T-helper 2 cell treated with Interferon-gamma antibody and Interleukin-4, amounts not matched to agents 100 ng/mL and 5 ng/mL, for 36 hours (primary cell): ENCODE measurements around the gene POU6F2. TPM values are rescaled to one million over a fixed set of nuclear protein-coding genes. Genes with fewer than 3 reads are reported as not detected.

Experiments
- intact Hi-C: fragments of 100-400 bp; cut with micrococcal nuclease; formaldehyde crosslinking; loops from one replicate; pipeline ENCODE4 v1.15.1; 2023
- total RNA-seq: library from RNA; stranded (reverse); gene quantifications from 2 replicates; pipeline ENCODE4 v1.2.3, GENCODE V29; 2022

POU6F2 gene
- total RNA-seq, 1 donor from 2014 or later: not detected

DNA sequence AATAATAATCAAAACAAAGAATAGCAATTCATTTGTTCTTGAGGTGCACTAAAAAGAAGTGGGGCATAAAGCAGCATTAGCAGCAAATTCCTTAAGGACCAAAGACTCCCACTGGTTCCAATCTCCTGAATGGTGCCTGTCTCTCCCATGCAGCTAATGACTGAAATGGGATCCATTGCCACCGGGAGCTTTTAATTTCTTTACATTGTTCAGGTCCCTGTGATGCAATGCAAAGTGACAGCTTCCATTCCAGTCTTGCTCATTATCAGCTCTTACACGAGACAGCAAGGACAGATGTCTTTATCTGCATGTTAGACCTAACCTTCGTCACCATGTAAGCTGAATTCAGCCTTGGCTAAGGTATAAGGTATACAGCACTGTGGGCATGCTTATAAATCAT, 148.1 kb downstream of the POU6F2 start:
- intact Hi-C loops: no loop called here

- intact Hi-C loops: no loop called here
Observed at GRCh38 chr7:39127058-39127457, 149.3 kb downstream of the POU6F2 start.

DNA sequence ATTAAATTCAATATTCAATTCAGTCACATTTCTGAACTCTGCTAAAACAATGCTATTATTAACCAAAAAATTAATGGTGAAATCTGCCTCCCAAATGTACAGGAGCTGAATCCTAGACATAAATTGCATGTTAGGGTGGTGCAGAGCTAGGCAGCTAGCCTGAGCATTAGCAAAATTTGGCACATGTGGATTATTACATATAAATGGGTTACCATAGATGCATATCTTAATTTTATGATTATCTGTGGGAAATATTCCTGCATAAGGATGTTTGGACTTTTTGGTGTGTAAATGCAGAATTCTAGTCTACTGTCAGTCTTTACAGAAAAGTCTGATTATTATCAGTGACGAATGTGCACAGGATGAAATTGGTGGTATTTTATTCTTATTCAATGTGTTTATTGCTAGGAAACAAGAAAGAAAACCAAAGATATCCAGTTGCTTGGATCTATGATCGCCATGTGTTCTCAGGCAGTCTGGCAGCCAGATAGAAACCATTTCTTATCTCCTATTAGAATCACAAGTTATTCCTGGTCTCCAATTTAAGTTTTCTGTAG, 150.7 kb downstream of the POU6F2 start:
- intact Hi-C loops: no loop called here

DNA sequence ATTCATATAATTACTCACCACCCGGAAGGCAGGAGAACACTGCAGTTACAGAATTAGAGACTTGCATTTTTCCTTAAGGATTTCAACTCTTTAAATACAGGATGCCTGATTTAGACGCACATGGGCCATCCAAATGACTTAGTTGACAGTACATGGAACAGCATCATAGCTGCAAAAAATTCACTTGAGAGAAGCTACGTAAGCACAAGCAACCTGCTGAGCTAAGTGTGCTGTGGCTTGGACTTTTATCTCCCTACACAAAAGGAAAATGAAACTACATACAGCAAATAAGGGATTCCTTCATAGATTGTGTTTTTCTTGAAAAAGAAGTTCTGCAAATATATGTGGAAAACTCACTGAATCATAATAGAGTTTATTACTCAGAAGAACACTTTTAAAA, 152.6 kb downstream of the POU6F2 start:
- intact Hi-C loops: no loop called here

DNA sequence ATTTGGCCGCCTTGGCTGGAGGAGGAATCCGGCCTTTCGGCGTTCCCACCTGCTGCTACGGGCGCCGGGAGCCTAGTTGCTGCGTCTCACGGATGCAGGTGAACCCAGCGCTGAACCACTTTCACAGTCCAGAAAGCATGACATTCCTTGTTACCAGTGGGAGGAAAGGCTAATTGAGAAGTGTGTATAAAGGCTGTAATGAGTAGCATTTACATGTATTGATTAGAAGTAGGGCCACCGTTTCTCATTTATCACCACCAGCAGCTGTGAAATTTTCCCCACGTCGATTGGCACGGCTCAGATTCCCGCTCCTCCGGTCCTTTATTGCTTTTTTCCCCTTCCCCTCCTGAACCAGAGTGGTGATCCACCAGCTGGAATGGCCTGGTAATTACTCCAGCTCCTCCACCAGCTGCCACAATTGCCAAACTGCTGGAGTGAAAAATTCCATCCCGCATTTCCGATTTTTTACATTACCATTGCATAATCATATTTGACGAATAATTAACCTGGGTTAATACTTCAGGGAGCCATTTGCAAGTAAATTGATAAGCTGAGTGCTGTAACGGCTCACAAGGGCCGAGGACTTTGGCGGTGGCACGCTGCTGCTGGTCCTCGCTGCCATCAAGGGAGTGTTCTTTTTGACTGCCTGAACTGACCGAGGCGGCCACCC, 153.3 kb downstream of the POU6F2 start:
- intact Hi-C loops: no loop called here

DNA sequence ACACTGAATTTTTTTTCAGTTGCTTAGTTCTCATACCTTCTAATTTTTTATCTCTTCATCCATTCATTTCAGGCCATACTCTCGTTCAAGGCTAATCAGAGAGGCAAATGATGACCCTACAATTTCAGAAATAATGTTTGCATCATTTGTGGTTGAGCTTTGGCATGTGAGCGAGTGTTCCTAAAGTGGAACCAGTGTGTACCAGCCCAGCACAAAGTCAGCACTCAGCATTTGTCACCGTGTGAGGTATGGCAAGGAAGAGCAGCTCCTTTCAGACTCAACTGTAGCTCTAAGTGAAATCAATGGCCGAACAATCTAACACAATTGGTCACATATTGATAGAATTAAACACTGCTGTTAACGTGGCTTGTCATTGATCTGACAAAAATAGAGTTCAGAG, 154.6 kb downstream of the POU6F2 start:
- intact Hi-C loops: no loop called here

GRCh38 chr7:39133088-39133487, 155.4 kb downstream of the POU6F2 start:
- intact Hi-C loops: no loop called here

DNA sequence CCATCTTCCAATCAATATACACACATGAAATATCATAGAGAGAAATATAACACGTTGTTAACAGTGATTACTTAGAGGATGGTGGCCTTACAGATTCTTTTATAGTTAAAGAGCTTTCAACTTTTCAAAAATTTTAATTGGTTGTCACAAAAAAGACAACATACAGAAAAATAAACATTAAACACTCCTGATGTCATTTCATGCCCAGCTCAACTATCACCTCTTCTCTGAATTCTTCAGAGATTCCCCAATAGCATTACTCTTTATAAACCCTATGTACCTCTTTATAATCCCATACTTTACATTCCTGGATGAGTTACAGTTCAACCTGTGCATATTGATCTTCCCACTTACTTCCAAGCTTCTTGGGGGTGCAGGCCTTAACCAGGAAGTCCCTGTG, 159.8 kb downstream of the POU6F2 start:
- intact Hi-C loops: no loop called here

- intact Hi-C loops: no loop called here
Observed at GRCh38 chr7:39142750-39143149, 165.0 kb downstream of the POU6F2 start.

- intact Hi-C loops: no loop called here
Observed at GRCh38 chr7:39144420-39144819, 166.7 kb downstream of the POU6F2 start.

- intact Hi-C loops: no loop called here
Observed at GRCh38 chr7:39145283-39145682, 167.6 kb downstream of the POU6F2 start.

- intact Hi-C loops: no loop called here
Observed at GRCh38 chr7:39145935-39146334, 168.2 kb downstream of the POU6F2 start.

GRCh38 chr7:39152701-39153100, 175.0 kb downstream of the POU6F2 start:
- intact Hi-C loops: no loop called here

DNA sequence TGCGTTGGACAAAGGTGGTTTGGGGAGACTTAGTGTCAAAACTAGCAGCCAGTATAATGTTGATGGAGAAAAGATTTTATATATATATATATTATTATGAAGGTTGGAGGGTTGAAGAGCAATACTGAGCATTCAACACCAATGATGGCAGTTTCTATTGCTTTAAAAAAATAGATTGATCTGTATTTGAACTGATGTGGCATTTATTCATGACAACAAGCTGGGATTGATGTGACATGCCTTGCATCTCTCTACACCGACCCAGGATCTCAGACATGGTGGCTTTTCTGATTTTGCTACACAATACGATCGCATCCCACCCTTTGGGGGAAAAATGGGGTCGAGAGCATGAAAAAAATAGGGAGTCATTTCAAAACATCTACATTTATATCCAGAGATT, 175.4 kb downstream of the POU6F2 start:
- intact Hi-C loops: no loop called here

- intact Hi-C loops: no loop called here
Observed at GRCh38 chr7:39153647-39154046, 175.9 kb downstream of the POU6F2 start.

GRCh38 chr7:39154815-39155214, 177.1 kb downstream of the POU6F2 start:
- intact Hi-C loops: no loop called here

- intact Hi-C loops: no loop called here
Observed at GRCh38 chr7:39158367-39158766, 180.7 kb downstream of the POU6F2 start.

GRCh38 chr7:39161903-39162302, 184.2 kb downstream of the POU6F2 start:
- intact Hi-C loops: no loop called here

DNA sequence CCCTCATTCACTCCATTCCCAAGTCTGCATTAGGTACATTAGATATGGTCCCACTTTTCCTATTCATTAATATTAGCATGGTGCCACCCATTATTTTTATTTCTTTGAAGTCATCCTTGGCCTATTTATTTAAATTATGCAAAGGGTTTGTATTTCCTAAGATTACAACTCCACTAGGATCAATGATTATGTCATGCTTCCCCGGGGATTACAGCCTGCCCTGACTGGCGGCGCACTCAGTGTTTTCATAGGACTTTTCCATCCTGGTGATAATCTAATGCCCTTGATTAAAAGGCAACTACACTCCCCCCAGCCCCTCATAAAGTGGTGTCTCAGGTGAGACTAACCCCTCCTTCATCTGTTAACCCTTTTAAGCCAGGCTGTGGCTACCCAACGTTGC, 187.2 kb downstream of the POU6F2 start:
- intact Hi-C loops: no loop called here

DNA sequence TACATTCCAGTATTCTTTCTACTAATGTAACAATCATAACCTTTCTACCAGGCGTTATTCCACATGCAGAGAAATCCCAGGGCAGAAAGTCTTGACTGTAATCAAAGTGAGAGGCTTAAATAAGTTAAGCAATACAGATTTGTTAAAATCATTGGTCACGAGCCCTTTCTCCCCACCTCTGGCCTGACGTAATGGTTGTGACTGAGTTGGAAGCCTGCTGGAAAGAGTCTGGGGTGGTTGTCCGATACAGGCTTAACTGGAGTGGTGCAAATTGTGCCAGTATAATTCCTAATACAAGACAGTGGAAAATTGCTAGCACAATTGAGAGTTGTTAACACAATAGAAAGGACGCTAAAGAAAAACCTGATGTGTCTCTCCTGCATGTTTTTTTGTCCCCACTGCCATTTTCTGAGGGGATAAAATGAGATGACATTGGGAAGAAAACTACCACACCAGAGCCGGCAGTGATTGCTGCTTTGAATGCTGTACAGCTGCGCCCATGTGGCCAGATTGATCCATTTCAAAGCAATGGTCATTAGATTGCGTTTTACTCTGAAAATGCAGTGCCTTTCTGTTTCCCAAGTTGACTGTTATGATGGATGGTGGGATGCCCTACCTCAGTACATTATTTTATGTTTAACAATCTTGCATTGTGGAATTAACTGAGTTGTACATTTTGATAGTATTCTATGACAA, 190.8 kb downstream of the POU6F2 start:
- intact Hi-C loops: no loop called here

DNA sequence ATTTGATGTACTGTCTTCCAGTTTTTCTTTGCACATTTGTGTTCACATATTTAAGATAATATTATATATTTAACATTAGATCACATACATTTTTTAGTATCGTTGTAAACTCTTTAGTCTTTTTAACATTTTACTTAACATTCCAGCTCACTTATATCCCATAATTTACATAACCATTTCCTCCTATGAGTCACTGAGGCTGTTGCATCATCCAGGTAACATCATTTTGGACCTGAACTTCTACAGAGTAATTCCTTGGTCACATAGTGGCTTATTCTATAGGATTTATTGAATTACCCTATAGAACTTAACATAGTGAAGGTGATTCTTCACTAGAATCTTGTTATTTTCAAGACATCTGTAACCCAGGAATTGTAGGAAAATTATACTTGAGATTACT, 194.4 kb downstream of the POU6F2 start:
- intact Hi-C loops: no loop called here

GRCh38 chr7:39181398-39181797, 203.7 kb downstream of the POU6F2 start:
- intact Hi-C loops: no loop called here

GRCh38 chr7:39183796-39184195, 206.1 kb downstream of the POU6F2 start:
- intact Hi-C loops: no loop called here
